ENCODE data around the gene PNPLA7.
"Not testable (repeated sequence)": the region's sequence is repeated elsewhere in the genome, so short reads cannot be mapped to it uniquely, and the experiment has no call there.

GRCh38 chr9:137596577-137596976 lies 46.4 kb upstream of the PNPLA7 start:
- not testable (repeated sequence) for TF ChIP-seq CTCF, POLR2AphosphoS5 (IDR thresholded peaks at IDR 0.05)
